HAP-1 (cell line): ENCODE data around the gene FAM120B.
A peak's percentile ranks its signal among the peaks of the same experiment; 100 is the strongest.

ENCODE experiments used
- DNase-seq, 2 experiments: peaks; one replicate each; pipeline ENCODE4 v3.0.0-alpha.2; 2016 to 2020; ENCODE audit warnings: low spot score in 2 of 2
- H3K27me3 ChIP-seq: fragments of 250-450 bp; sonication (Bioruptor Pico); 2 replicates; pipeline ENCODE4 v1.5.1; 2020; ENCODE audit warnings: low read depth, mild to moderate bottlenecking, moderate library complexity
- H3K36me3 ChIP-seq: fragments of 250-450 bp; sonication (Bioruptor Pico); replicated peaks from 2 replicates; pipeline ENCODE4 v1.5.1; 2020; ENCODE audit warnings: mild to moderate bottlenecking
- H3K4me1 ChIP-seq: fragments of 250-450 bp; sonication (Bioruptor Pico); 2 replicates; pipeline ENCODE4 v1.5.1; 2020; ENCODE audit warnings: mild to moderate bottlenecking
- H3K4me3 ChIP-seq: fragments of 250-450 bp; sonication (Bioruptor Pico); 2 replicates; pipeline ENCODE4 v1.5.1; 2020; ENCODE audit warnings: mild to moderate bottlenecking, moderate library complexity
- H3K9me3 ChIP-seq: fragments of 250-450 bp; sonication (Bioruptor Pico); 2 replicates; pipeline ENCODE4 v1.5.1; 2020; ENCODE audit warnings: mild to moderate bottlenecking, moderate library complexity
- in situ Hi-C: fragments of 300-500 bp; cut with MboI; formaldehyde crosslinking; loops from 3 replicates; pipeline ENCODE4 v1.14.3; 2020; ENCODE audit warnings: low sequenced_read_pairs, inconsistent platforms, mixed read lengths

Gene FAM120B

DNA sequence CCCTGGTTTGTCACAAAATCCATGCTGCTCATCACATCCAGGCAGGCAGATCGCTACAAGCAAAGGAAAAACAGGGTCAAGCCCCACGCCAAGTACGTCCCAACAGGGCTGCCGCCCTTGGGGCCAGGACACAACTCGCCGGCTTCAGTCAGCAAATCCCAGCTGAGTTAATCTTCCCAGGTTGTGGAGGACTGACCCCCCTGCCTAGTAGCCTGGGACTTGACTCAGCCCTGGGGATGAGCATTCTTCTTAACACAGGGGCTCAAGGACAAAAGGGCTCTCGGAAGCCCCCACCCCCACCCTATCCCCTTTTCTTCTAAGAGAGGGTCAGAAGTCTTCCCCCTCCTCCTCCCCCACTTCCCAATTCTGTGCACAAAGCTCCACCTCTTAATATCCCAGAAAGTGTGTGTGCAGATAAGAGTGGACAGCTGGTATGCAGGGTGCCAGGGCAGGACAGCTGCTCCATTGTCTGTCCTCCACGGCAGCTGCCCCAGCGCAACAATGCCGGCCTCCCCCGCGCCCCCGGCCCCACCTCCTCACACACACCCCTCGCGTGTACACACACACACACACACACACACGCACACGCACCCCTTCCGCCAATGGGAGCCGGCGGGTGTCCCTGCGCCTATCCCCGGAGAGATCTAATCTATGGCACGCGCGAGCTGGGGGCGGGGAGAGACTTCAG is 20.2 kb upstream of the FAM120B start:
- Histone ChIP-seq H3K36me3 (no peaks in the 10 kb centered on the region), H3K4me1 (no peaks in the 10 kb centered on the region), H3K4me3 (no peak overlapping the region), H3K9me3 (no peaks in the 10 kb centered on the region), H3K27me3 (peaks cover 27% of the 10 kb centered on the region)
- in situ Hi-C loops = no loop called here
- peak in 1 of 2 experiments; percentile 27 for DNase-seq

DNA sequence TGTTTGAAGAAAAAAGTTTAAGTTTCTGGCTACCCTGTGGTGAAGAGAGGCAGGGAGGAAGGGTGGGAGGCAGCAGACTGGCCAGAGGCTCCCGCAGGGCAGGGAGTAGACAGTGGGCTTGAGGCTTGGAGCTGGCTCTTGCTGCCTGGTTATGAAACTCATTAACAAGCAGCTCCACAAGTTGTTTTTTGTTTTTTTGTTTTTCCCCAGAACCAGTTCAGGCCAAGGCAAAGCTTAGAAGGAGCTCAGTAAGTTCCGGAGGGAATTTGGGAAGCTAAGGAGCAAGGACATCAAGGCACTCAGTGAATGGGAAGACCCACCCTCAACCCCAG is 19.7 kb upstream of the FAM120B start:
- H3K36me3 ChIP-seq = no peaks in the 10 kb centered on the region
- no peak for DNase-seq
- H3K9me3 ChIP-seq = no peaks in the 10 kb centered on the region
- H3K27me3 ChIP-seq = peaks cover 32% of the 10 kb centered on the region
- no peak overlapping the region for H3K4me3 ChIP-seq
- in situ Hi-C loops = no loop called here
- no peaks in the 10 kb centered on the region; the same call in 1 of the 2 replicates for H3K4me1 ChIP-seq

DNA sequence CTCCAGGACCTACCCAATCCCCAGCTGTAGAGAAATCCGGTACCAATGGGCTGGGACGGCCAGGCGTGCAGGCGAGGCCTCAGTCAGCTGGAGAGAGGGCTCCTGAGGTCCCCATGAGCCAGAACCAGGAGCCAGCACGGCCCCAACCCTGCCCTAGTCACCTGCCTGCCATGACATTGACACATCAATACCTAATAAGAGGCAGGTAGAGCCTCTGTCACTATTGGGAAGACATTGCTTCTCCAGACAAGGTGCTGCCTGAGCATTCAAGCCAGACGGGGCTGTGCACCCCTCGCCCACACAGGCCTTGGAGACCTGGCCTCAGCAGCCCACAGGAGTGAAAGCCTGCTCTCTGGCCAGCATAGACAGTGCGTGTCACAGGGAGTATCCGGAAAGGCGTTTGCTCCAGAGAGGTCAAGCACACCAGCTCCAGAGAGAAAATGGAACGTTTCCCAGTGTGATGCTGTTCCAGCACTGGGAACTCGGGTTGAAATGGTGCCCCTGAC is 19.1 kb upstream of the FAM120B start:
- Histone ChIP-seq H3K36me3 (no peaks in the 10 kb centered on the region), H3K4me1 (no peaks in the 10 kb centered on the region; the same call in 1 of the 2 replicates), H3K9me3 (no peaks in the 10 kb centered on the region), H3K4me3 (no peak overlapping the region), H3K27me3 (peaks cover 37% of the 10 kb centered on the region)
- in situ Hi-C loops = no loop called here
- DNase-seq = no peak

DNA sequence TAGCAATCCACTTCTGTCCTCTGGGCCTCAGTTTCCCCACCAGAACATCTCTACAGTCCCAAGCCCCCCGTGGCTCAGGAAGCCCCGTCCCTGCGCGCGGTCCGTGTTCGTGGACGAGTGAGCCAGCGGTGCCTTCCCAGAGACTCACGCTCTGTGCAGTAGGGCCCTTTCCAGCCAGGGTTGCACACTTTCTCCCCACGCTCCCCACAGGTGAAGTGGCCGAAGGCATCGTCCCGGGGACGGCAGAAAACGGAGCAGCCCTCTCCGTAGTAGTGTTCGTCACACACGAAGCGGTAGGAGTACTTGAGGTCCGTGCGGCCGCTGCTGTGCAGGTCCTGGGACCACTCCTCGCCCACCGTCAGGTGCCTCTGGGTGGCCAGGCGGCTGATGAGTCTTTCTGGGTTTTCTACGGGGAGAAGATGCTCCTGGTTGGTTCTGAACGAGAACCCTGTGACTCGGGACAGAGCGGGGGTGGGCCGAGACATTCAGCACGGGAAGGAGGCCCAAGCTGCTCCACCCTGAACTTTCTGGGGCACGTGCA is 18.4 kb upstream of the FAM120B start:
- in situ Hi-C loops = no loop called here
- H3K27me3 ChIP-seq = peaks cover 44% of the 10 kb centered on the region

DNA sequence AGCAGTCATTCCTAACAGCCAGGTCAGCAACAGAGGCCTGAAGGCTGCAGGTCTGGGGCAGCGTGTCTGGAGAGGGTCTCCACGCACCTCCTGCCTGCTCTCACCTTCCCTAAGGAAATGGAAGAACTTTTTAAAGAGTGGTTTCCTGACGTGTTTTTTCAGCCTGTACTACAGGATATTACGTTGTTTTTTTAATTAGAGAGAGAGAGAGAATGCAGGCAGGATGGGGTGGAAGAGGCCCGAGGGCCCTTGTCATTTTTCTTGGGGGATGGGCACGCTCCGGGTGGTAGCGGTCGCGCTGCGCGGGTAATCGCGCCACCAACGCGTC is 17.7 kb upstream of the FAM120B start:
- in situ Hi-C loops = no loop called here
- Histone ChIP-seq H3K27me3 (peaks cover 51% of the 10 kb centered on the region), H3K4me3 (peak overlapping the region; percentile 44), H3K4me1 (no peaks in the 10 kb centered on the region; the same call in 1 of the 2 replicates), H3K9me3 (no peaks in the 10 kb centered on the region), H3K36me3 (no peaks in the 10 kb centered on the region)
- DNase-seq = no peak

More for the DNA sequence above, 18.4 kb upstream of the FAM120B start:
- Histone ChIP-seq H3K9me3 (no peaks in the 10 kb centered on the region), H3K4me3 (no peak overlapping the region), H3K36me3 (no peaks in the 10 kb centered on the region), H3K4me1 (no peaks in the 10 kb centered on the region; the same call in 1 of the 2 replicates)
- DNase-seq = no peak

DNA sequence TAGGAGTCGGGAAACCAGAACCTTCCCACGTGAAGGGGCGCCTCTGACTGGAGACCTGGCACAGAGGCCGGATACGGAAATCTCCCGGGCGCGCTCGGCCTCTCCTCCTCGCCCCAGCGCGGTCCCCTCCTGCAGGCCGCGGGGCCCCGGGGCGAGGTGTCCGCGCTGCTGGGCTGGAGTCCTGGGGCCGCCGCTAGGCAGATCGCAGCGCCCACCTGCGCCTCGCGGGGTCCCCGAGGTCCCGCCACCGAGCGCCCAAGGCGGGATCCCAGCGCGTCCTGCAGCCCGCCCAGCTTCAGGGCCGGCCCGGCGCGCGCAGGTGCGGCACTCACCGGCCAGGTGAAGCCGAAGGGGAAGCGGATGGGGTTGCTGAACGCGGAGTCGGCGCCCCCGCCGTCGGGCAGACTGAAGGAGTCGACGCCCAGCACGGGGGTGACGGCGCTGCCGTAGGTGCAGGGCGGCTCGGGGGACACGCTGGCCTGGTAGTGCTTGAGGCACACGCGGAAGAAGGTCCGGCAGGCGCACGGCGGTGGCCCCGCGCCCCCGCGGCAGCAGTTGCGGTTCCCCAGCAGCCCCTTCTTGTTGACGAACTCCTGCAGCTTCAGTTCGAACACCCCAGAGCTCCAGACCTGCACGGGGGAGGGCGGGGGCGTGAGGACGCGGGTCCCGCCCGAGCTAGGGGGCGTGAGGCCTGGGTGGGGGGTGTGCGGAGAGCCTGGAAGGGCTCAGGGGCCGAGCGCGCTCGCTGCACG is 17.2 kb upstream of the FAM120B start:
- peaks cover 56% of the 10 kb centered on the region for H3K27me3 ChIP-seq
- H3K4me3 ChIP-seq = peak overlapping the region; percentile 44
- DNase-seq = peak in 1 of 2 experiments; percentile 24
- in situ Hi-C loops = no loop called here
- no peaks in the 10 kb centered on the region; the same call in 1 of the 2 replicates for H3K4me1 ChIP-seq
- no peaks in the 10 kb centered on the region for H3K9me3 ChIP-seq
- no peaks in the 10 kb centered on the region for H3K36me3 ChIP-seq

DNA sequence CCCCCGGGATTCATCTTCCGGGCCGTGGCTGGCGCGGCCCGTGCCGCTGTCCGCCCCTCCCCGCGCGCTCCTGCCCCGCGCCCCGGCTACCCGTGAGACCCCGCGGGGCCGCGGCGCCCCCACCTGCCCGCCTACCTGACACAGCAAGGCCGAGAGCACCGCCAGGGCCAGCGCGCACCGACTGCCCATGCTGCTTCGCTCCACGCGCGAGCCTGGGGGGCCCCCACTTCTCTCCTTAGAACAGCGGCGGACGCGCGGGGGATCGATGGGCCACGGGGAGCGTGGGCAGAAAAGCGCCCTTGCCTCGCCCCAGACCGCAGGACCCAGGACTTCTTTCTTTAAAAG is 16.6 kb upstream of the FAM120B start:
- Histone ChIP-seq H3K36me3 (no peaks in the 10 kb centered on the region), H3K4me3 (peak overlapping the region; percentile 44), H3K27me3 (peaks cover 61% of the 10 kb centered on the region), H3K4me1 (no peaks in the 10 kb centered on the region; the same call in 1 of the 2 replicates), H3K9me3 (no peaks in the 10 kb centered on the region)
- DNase-seq = no peak
- in situ Hi-C loops = no loop called here

DNA sequence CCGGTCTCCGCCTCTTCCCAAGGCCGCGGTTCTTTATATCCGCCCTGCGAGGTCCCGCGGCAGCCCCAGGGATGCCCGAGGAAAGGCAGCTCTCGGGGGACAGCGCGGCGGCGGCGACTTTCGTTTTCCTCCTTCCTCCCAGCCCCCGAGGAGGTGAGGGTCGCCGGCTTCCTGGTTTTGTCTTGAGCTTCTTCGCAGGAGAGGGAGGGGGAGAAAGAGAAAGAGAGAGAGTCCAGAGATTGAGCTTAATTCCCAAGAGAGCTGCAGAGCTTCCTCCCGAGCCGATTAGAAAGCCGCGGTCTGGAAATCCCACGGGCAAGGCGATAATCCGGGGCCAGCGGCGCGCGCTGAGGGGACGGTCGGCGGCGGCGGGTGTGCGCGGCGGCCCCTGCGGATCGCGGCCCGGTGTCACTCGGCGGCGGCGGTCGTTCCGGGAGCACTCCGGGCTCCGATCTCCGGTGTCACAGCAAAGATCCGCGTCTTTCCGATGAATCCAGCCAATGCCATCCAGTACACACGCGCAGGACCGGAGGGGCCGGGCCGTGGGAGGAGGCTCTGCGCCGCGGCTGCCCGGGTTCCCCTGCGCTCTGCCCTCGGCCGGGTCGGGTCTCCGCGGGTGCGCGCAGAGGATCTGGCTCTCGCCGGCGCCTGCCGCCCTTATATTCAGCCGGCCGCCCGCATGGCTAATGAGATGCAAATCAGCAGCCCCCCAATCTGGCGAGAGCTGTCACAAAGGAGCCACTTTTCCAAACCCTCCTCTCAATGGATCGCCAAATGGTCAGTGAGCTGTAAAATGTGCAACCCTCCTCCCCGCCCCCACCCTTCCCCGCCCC is 16.0 kb upstream of the FAM120B start, which contains the start of gene DLL1:
Gene DLL1 (minus strand): TSS at position 783 of the 833 bp plus-strand sequence. CDS start 939 bp downstream, outside the sequence.
- Histone ChIP-seq H3K27me3 (peaks cover 63% of the 10 kb centered on the region), H3K9me3 (no peaks in the 10 kb centered on the region), H3K4me3 (peak within 1 kb of the TSS; percentile 44), H3K36me3 (no peaks in the 10 kb centered on the region), H3K4me1 (peaks cover 5% of the 10 kb centered on the region)
- in situ Hi-C loops = no loop called here
- DNase-seq = peak in 1 of 2 experiments; percentile 75

DNA sequence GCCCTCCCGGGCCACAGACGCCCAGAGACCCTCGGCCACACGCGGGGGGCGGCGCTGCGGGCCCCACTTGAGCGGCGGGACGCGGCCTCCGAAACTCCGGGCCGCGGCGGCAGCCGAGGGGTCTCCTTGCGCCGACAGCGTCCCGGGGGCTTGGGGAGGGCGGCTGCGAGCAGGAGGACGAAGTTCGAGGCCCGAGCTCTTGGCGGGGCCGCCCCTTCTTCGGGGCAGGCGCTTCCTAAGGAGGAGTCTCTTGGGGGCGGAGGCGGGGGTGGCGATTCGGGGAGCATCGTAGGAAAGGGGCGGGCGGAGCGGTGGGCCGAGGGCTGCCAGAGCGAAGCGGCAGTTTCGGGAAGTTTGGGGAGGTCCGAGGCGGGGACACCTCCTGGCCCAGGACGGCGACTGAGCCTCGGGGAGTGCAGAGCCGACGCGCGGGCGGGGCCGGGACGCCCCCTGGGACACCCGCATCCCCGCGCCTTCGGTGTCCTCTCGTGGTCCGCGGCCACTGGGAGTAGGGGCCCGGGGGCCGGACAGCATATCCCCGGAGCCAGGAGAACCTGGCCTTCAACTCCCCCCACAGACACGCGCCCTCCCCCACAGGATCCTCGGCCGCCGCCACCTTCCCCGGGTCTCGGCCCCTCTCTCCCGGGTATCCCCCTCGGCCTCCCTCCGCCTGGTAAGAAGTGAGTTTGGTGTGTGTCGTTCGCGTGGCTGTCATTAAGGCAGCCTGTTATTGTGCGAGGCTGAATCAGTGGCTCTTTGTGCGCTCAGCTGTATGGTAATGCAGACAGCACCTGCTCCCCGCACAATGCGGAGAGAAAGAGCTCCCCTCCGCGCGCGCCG is 15.1 kb upstream of the FAM120B start:
- Histone ChIP-seq H3K4me1 (peaks cover 5% of the 10 kb centered on the region), H3K36me3 (no peaks in the 10 kb centered on the region), H3K9me3 (no peaks in the 10 kb centered on the region), H3K4me3 (peak overlapping the region; percentile 19), H3K27me3 (peaks cover 63% of the 10 kb centered on the region)
- peak in 1 of 2 experiments; percentile 76 for DNase-seq
- in situ Hi-C loops = no loop called here

DNA sequence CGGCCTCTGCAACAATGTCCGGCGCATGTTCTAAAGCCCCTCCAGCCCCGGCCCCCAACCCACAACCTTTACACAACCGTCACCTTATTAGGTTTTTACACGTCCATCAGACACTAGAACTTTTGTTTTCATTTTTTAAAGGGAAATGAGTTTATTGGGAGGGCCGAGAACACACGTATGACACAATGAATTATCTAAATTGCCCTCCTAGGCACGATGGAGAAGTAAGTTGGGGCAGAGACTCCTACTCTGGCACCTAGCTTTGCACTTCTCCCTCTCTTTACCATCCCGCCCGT is 14.5 kb upstream of the FAM120B start:
- H3K4me3 ChIP-seq = no peak overlapping the region
- H3K9me3 ChIP-seq = no peaks in the 10 kb centered on the region
- no peak for DNase-seq
- H3K36me3 ChIP-seq = no peaks in the 10 kb centered on the region
- H3K4me1 ChIP-seq = peaks cover 11% of the 10 kb centered on the region
- peaks cover 63% of the 10 kb centered on the region for H3K27me3 ChIP-seq
- in situ Hi-C loops = no loop called here

DNA sequence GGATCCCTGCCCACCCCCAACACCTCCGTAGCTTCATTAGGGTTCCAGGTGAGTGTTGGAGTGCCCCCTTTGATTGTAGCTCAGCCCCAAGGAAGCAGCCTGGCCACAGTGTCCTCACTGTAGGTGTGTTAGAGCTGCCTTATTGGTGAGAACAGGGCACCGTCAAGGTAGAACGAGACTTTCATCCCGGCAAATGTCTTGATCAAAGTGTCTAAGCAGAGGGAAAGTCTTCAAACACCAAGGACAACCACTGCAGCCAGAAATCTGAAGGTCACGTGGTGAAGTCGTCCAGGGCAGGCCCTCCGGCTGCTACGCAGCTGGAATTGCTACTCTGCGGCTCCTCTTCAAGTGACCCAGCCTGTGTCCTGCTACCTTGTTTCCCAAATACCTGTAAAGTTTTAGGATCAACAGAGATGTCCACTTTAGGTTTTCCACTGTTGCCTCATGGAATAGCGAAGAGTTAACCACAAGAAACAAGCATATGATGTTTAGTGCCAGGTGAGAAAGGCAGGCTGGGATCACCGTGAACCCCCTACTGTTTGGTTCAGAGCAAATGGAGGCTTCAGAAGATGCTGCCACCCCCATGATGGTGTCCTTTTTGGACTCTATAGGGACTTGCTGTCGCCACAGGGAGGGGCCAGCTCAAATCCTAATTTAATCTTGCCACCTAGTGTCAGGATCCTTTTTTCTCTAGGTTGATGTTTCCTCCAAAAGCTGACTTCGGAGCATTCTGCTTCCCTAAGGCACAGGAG is 14.0 kb upstream of the FAM120B start:
- H3K27me3 ChIP-seq = peaks cover 62% of the 10 kb centered on the region
- H3K9me3 ChIP-seq = no peaks in the 10 kb centered on the region
- no peak overlapping the region for H3K4me3 ChIP-seq
- in situ Hi-C loops = no loop called here
- no peak for DNase-seq
- peaks cover 14% of the 10 kb centered on the region for H3K4me1 ChIP-seq
- no peaks in the 10 kb centered on the region for H3K36me3 ChIP-seq

DNA sequence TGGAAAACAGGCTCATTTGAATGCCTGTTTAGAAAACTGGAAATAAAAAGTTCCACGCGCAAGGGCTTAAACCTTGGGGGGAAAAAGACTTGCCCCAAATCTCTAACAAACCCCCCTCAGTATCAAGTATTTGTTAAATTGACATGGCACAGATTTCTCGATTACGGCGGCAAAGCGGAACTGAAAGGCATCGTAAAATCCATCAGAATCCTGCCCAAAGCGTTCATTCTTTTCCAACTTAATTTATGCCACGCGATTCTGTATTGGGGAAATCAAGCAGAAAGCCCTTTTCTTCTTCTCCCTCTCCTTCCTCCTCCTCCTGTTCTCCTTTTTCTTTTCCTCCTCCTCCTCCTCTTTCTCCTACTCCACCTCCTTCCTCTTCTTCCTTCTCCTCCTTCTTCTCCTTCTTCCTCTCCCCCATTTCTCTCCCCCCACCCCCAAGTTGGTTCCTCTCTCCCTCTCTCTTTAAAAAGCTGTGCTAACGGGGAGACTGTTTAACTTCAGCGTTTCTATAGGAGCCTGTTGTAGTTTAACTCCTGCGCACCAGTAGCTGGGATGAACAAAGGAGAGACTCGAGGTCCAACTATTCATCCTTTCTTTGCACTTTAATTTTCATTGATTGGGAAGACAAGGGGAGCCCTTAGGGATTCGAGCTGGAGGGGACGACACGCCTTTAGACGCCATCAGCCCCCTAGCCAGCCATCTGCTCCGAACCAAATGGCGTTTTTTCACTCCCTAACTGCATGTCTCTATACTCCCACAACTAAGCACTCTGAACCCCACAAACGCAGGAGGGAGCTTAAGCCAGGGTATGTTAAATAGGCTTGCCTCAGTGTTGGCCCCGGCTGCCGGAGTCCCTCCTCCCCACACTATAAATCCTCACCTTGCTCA is 13.0 kb upstream of the FAM120B start:
- Histone ChIP-seq H3K9me3 (no peaks in the 10 kb centered on the region), H3K4me3 (no peak overlapping the region), H3K4me1 (peaks cover 21% of the 10 kb centered on the region), H3K27me3 (peaks cover 60% of the 10 kb centered on the region), H3K36me3 (no peaks in the 10 kb centered on the region)
- in situ Hi-C loops = no loop called here
- DNase-seq = no peak
